Measurements from ENCODE around the gene PINK1.
"Not testable (repeated sequence)": the region's sequence is repeated elsewhere in the genome, so short reads cannot be mapped to it uniquely, and the experiment has no call there.

Gene PINK1

DNA sequence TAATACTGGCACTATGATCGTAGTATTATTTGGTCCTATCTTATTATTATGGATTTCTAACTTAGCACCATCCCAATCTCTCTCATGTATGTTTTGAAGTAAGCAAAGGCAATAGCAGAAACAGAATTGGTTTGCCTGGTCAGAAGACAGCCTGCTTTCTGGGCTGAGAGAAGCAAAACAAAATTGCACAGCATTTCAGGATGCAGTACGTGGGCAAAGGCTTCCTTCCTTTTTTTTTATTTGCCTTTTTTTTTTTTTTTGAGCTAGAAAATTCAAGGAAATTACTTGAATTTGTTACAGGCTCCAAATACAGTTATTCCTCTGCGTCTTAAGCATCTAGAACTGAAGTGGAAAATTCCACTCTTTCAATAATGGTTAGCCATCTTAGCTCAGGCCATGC is 35.6 kb upstream of the PINK1 start:
- no peak overlapping the region for H3K4me3 ChIP-seq (ENCODE audit: low read length)
- no peaks in the 10 kb centered on the region for H3K27me3 ChIP-seq (ENCODE audit: insufficient read depth, low read length)
- H3K9me3 ChIP-seq (ENCODE audit: insufficient read depth, low read depth, low read length), result no peaks in the 10 kb centered on the region
- H3K36me3 ChIP-seq (ENCODE audit: insufficient read depth, low read length), result no peaks in the 10 kb centered on the region
- no peak overlapping the region for H3K9ac ChIP-seq (ENCODE audit: low read depth, low read length)
- H3K27ac ChIP-seq (ENCODE audit: low read depth, low read length), result no peak overlapping the region
- no peaks in the 10 kb centered on the region for H3K4me1 ChIP-seq (ENCODE audit: insufficient read depth, low read length)
- 93% methylated on average over 2 of the region's 3 CpGs for WGBS

DNA sequence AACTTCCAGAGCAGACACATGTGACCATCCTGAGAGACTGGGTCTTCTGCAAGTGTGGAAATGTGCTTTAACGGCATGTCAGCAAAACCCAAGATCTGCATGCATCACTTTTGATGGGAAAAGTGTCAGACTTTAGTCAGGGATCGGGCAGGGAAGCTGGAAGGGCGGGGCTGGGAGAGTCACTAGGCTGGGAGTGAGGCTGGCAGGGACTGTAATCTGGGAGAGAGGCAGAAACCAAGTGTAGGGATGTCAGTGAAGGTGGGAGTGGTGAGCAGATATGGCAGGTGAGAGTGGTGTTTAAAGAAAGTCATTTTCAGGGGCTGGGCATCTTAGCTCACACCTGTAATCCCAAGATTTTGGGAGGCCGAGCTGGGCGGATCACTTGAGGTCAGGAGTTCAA is 33.1 kb upstream of the PINK1 start:
- Histone ChIP-seq H3K9ac (ENCODE audit: low read depth, low read length) (no peak overlapping the region), H3K9me3 (ENCODE audit: insufficient read depth, low read depth, low read length) (no peaks in the 10 kb centered on the region), H3K27ac (ENCODE audit: low read depth, low read length) (no peak overlapping the region), H3K36me3 (ENCODE audit: insufficient read depth, low read length) (no peaks in the 10 kb centered on the region), H3K27me3 (ENCODE audit: insufficient read depth, low read length) (no peaks in the 10 kb centered on the region), H3K4me3 (ENCODE audit: low read length) (no peak overlapping the region), H3K4me1 (ENCODE audit: insufficient read depth, low read length) (no peaks in the 10 kb centered on the region)
- WGBS, result 85% methylated on average over 5 of the region's 5 CpGs

DNA sequence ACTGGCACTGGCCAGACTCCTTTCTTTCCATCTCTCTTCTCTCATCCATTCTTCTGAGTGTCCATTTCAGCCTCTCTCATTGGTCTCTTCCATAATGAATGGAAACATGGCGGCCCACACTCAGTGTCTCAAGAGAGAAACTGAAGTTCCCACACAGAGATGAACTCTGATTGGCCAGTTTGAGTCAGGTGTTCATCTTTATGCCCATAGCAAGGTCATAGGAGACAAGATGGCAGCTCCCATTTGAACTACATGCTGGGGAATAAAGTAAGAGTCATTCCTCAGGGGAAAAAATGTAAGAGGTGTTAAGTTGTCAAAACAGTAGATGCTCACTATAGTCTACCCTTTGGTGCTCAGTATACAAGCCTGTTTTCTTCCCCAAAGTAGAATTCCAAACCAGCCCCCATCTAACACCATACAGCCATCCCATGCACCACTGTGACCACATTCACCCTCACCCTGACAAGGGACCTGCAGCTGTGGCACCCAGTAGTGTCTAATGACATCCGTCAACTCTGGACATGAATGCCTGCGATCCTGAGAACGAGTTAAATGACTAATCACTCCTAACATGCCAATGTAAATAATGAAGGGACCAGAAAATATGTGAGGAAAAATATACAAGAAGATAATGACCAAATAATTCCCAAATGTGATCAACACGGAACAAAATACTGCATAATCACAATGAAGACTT is 32.0 kb upstream of the PINK1 start:
- H3K27me3 ChIP-seq (ENCODE audit: insufficient read depth, low read length), result no peaks in the 10 kb centered on the region
- no peak overlapping the region for H3K27ac ChIP-seq (ENCODE audit: low read depth, low read length)
- no peak overlapping the region for H3K4me3 ChIP-seq (ENCODE audit: low read length)
- H3K36me3 ChIP-seq (ENCODE audit: insufficient read depth, low read length), result no peaks in the 10 kb centered on the region
- H3K4me1 ChIP-seq (ENCODE audit: insufficient read depth, low read length), result no peaks in the 10 kb centered on the region
- 90% methylated on average over 4 of the region's 5 CpGs for WGBS
- no peak overlapping the region for H3K9ac ChIP-seq (ENCODE audit: low read depth, low read length)
- no peaks in the 10 kb centered on the region for H3K9me3 ChIP-seq (ENCODE audit: insufficient read depth, low read depth, low read length)

DNA sequence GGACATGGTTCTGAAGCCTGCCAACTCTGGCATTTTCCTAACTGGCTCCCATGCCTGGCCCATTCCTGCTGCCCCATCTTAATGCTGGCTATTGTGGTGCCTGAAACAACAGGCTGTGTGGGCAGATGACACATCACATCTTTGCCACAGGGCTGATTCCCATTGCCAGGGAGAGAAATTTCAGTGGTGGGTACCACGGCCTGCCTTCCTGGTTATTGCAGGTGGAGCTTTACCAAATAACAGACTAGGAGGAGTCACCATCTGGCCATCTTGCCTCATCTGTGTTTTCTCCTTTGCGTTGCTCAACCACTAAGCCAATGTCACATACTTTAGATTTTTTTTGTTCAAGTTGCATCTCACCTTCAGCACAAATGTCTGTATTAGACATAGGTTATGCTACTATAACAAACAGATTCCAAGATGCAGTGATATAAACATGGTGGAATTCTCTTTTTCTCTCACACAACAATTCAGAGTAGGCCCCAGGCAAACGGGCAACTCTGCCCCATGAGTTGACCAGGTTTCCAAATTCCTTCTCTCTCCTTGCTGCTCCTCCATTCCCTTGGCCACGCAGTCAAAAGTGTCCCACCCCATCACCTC is 30.3 kb upstream of the PINK1 start:
- Histone ChIP-seq H3K27me3 (ENCODE audit: insufficient read depth, low read length) (no peaks in the 10 kb centered on the region), H3K27ac (ENCODE audit: low read depth, low read length) (no peak overlapping the region), H3K4me3 (ENCODE audit: low read length) (no peak overlapping the region), H3K9me3 (ENCODE audit: insufficient read depth, low read depth, low read length) (no peaks in the 10 kb centered on the region), H3K4me1 (ENCODE audit: insufficient read depth, low read length) (no peaks in the 10 kb centered on the region), H3K36me3 (ENCODE audit: insufficient read depth, low read length) (no peaks in the 10 kb centered on the region), H3K9ac (ENCODE audit: low read depth, low read length) (no peak overlapping the region)
- 96% methylated on average over 4 of the region's 4 CpGs for WGBS

DNA sequence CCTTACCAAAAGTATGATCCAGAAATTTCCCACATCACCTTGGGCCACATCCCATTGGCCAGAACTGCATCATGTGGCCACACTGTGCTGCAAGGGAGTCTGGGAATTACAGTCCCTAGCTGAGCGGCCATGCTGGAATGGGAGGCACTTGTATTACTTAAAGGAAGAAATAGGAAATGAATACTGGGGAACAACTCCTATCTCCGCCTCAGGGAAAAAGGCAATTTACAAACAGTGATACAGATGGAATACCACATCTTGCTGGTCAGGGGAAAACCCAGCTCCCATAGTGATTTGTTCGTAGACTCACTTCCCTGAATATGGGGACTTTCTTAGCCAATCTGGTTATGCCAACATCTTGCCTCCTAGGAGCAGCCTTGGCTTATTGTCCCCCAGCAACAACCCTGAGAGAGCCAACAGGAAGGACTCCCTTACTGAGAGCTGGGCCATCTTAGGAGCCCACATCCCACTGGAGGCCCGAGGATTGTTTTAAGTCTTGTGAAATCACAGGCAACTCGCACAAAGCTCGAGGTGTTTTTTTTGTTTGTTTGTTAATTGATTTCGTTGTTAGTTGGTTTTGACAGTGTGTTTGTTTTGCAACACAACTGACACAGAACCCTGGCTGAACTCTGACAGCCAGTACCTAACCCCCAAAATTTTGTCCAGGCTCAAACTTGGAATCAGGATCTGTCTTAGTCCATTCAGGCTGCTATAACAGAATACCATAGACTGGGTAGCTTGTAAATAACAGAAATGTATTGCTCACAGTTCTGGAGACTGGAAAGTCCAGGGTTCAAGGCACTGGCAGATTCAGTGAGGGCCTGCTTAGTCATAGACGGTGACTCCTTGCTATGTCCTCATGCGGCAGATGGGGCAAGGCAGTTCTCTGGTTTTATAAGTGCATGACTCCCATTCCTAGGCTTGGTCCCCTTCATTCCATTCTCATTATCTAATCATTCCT is 29.5 kb upstream of the PINK1 start:
- H3K36me3 ChIP-seq (ENCODE audit: insufficient read depth, low read length), result no peaks in the 10 kb centered on the region
- WGBS, result 94% methylated on average over 9 of the region's 9 CpGs
- no peak overlapping the region for H3K27ac ChIP-seq (ENCODE audit: low read depth, low read length)
- no peaks in the 10 kb centered on the region for H3K27me3 ChIP-seq (ENCODE audit: insufficient read depth, low read length)
- H3K9ac ChIP-seq (ENCODE audit: low read depth, low read length), result no peak overlapping the region
- no peak overlapping the region for H3K4me3 ChIP-seq (ENCODE audit: low read length)
- no peaks in the 10 kb centered on the region for H3K4me1 ChIP-seq (ENCODE audit: insufficient read depth, low read length)
- H3K9me3 ChIP-seq (ENCODE audit: insufficient read depth, low read depth, low read length), result no peaks in the 10 kb centered on the region

DNA sequence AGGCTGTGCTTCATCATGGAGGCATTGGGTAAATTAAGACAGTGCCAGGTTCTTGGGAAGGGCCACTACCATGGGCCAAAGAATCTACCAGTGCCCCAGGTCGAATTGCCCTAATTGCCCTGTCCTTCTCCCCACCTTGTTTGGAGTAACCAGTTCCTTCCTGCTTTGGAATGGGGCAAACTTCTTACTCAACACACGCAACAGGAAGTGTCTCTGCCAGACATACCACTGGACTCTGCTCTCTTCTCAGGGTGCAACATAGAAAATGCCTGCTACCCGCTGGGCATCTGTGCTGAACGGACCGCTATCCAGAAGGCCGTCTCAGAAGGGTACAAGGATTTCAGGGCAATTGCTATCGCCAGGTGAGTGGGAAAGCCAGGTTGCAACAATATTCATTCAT is 28.6 kb upstream of the PINK1 start:
- 93% methylated on average over 7 of the region's 7 CpGs for WGBS
- Histone ChIP-seq H3K36me3 (ENCODE audit: insufficient read depth, low read length) (no peaks in the 10 kb centered on the region), H3K27ac (ENCODE audit: low read depth, low read length) (no peak overlapping the region), H3K4me1 (ENCODE audit: insufficient read depth, low read length) (no peaks in the 10 kb centered on the region), H3K4me3 (ENCODE audit: low read length) (no peak overlapping the region), H3K9ac (ENCODE audit: low read depth, low read length) (no peak overlapping the region), H3K27me3 (ENCODE audit: insufficient read depth, low read length) (no peaks in the 10 kb centered on the region), H3K9me3 (ENCODE audit: insufficient read depth, low read depth, low read length) (no peaks in the 10 kb centered on the region)

DNA sequence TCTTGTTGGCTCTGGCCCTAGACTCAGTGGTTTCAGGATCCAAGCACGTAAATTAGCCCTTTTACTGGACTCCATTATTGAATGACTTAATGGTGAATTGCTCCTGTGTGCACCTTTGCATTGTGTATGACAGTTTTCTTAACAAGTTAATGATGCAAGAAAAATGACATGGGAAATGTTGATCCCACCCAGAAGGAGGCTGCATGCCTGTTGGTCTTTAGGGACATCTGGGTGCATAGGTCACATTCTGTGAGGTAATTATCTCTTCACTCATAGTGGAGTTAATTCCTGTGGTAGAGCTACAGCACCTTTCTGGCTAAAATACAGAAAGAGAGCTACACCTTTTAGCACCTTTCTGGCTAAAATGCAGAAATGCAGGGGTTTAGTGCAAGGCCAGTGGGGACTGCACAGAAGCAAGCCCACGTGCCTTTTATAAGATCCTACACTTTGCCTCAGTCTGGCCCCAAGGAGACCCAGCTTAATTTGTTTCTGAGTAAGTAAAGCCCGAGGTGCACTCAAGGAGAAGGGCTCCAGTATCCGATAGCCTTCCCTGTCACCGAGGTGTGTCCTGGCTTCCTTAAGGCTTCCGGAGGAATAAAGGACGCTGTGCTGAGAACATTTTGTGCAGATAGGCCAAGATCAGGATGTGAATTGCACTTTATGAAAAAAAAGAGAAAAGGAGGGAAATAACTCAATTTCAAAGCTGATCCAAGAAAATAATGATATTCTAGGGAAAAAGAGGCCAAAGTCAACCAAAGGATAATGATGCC is 26.3 kb upstream of the PINK1 start:
- H3K9me3 ChIP-seq (ENCODE audit: insufficient read depth, low read depth, low read length); H3K36me3 ChIP-seq (ENCODE audit: insufficient read depth, low read length); H3K4me1 ChIP-seq (ENCODE audit: insufficient read depth, low read length); H3K27ac ChIP-seq (ENCODE audit: low read depth, low read length); H3K4me3 ChIP-seq (ENCODE audit: low read length); H3K9ac ChIP-seq (ENCODE audit: low read depth, low read length); H3K27me3 ChIP-seq (ENCODE audit: insufficient read depth, low read length): not testable (repeated sequence)
- WGBS, result 90% methylated on average over 6 of the region's 7 CpGs

DNA sequence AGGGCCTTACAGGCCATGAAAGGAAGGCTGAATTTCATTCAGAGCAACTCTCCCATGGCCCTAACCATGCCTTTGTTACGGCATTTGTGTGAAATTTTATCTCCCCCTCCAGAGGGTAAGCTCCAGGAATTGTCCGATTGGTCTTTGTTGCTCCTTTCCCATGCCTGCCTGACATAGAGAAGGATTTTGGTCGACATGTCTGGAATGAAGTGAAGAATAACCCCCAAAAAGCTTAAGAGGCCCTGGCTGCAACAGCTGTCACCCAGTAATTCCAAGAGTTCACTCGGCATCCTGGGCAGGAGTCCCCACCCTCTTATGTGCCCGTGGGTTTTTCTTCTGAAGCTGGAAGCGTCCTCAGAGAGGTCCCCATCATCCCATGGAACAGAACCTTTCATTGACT is 23.7 kb upstream of the PINK1 start:
- no peak overlapping the region for H3K27ac ChIP-seq (ENCODE audit: low read depth, low read length)
- 84% methylated on average over 6 of the region's 6 CpGs for WGBS
- no peak overlapping the region for H3K4me3 ChIP-seq (ENCODE audit: low read length)
- H3K9me3 ChIP-seq (ENCODE audit: insufficient read depth, low read depth, low read length), result no peaks in the 10 kb centered on the region
- H3K4me1 ChIP-seq (ENCODE audit: insufficient read depth, low read length), result 0 out of 2 replicates have a peak, but pooled peaks cover 4% of the 10 kb centered on the region
- H3K9ac ChIP-seq (ENCODE audit: low read depth, low read length), result no peak overlapping the region
- no peaks in the 10 kb centered on the region for H3K27me3 ChIP-seq (ENCODE audit: insufficient read depth, low read length)
- no peaks in the 10 kb centered on the region for H3K36me3 ChIP-seq (ENCODE audit: insufficient read depth, low read length)

DNA sequence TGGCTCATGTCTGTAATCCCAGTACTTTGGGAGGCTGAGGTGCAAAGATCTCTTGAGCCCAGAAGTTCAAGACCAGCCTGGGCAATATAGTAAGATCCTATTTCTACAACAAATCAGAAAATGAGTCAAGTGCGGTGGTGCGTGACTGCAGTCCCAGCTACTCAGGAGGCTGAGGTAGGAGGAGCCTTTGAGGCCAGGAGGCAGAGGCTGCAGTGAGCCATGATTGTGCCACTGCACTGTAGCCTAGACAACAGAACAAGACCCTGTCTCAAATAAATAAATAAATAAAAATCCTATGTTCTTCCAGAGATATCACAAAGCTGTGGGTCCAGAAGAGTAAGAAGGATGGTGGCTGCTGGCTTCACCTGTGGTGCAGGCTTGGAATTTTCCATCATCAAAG is 22.3 kb upstream of the PINK1 start:
- H3K9ac ChIP-seq (ENCODE audit: low read depth, low read length), result no peak overlapping the region
- whole genome bisulfite sequencing, result 94% methylated on average over 2 of the region's 2 CpGs
- H3K9me3 ChIP-seq (ENCODE audit: insufficient read depth, low read depth, low read length), result no peaks in the 10 kb centered on the region
- H3K4me3 ChIP-seq (ENCODE audit: low read length), result no peak overlapping the region
- H3K4me1 ChIP-seq (ENCODE audit: insufficient read depth, low read length), result 0 out of 2 replicates have a peak, but pooled peaks cover 4% of the 10 kb centered on the region
- H3K36me3 ChIP-seq (ENCODE audit: insufficient read depth, low read length), result no peaks in the 10 kb centered on the region
- no peaks in the 10 kb centered on the region for H3K27me3 ChIP-seq (ENCODE audit: insufficient read depth, low read length)
- no peak overlapping the region for H3K27ac ChIP-seq (ENCODE audit: low read depth, low read length)

DNA sequence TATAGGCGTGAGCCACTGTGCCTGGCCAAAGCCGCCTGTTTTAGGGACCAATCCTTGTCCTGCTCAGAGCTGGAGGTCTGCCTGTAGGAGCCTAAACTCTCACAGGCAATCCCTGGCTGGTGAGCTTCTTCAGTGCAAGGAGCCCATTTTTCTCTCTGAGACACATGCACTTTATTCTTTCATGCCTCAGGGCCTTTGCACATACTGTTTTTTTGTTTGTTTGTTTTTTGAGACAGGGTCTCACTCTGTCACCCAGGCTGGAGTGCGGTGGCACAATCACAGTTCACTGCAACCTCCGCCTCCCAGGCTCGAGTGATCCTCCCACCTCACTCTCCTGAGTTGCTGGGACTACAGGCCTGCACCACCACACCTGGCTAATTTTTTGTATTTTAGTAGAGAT is 21.6 kb upstream of the PINK1 start:
- 98% methylated on average over 5 of the region's 5 CpGs for WGBS
- no peaks in the 10 kb centered on the region for H3K27me3 ChIP-seq (ENCODE audit: insufficient read depth, low read length)
- H3K9me3 ChIP-seq (ENCODE audit: insufficient read depth, low read depth, low read length), result no peaks in the 10 kb centered on the region
- H3K4me1 ChIP-seq (ENCODE audit: insufficient read depth, low read length), result 0 out of 2 replicates have a peak, but pooled peaks cover 4% of the 10 kb centered on the region
- no peak overlapping the region for H3K4me3 ChIP-seq (ENCODE audit: low read length)
- no peaks in the 10 kb centered on the region for H3K36me3 ChIP-seq (ENCODE audit: insufficient read depth, low read length)
- no peak overlapping the region for H3K27ac ChIP-seq (ENCODE audit: low read depth, low read length)
- no peak overlapping the region for H3K9ac ChIP-seq (ENCODE audit: low read depth, low read length)
